WERI-Rb-1 (cell line): ENCODE results near the gene SLC25A28.

Source experiments
- DNase-seq: peaks from one replicate; pipeline ENCODE4 v3.0.0-alpha.2; 2020
- H3K27ac ChIP-seq: fragments of 250-450 bp; sonication (Bioruptor Pico); 2 replicates; pipeline ENCODE4 v1.5.1; 2020; ENCODE audit warnings: mild to moderate bottlenecking, moderate library complexity
- H3K27me3 ChIP-seq: fragments of 250-450 bp; sonication (Bioruptor Pico); 2 replicates; pipeline ENCODE4 v1.5.1; 2021; ENCODE audit warnings: mild to moderate bottlenecking, low read depth, moderate library complexity; ENCODE audit not compliant: insufficient read depth, severe bottlenecking
- H3K36me3 ChIP-seq: fragments of 250-450 bp; sonication (Bioruptor Pico); 2 replicates; pipeline ENCODE4 v1.5.1; 2020; ENCODE audit warnings: mild to moderate bottlenecking, moderate library complexity
- H3K4me3 ChIP-seq: 2 replicates; pipeline ENCODE4 v1.5.1; 2011; ENCODE audit warnings: low read depth, mild to moderate bottlenecking, control low read depth, low read length
- H3K9me3 ChIP-seq: fragments of 250-450 bp; sonication (Bioruptor Pico); 2 replicates; pipeline ENCODE4 v1.5.1; 2021; ENCODE audit warnings: mild to moderate bottlenecking, moderate library complexity; ENCODE audit not compliant: severe bottlenecking
- CTCF ChIP-seq: IDR thresholded peaks from 2 replicates; pipeline ENCODE4 v1.5.1; 2011; ENCODE audit warnings: low read depth, mild to moderate bottlenecking, control low read depth, inconsistent platforms, low read length

SLC25A28 gene

GRCh38 chr10:99652800-99653390 lies 32.7 kb upstream of the SLC25A28 start:
- no peak for TF ChIP-seq CTCF
- Histone ChIP-seq H3K4me3 (no peak overlapping the region), H3K9me3 (no peaks in the 10 kb centered on the region), H3K27me3 (no peaks in the 10 kb centered on the region), H3K36me3 (no peaks in the 10 kb centered on the region), H3K27ac (no peak overlapping the region)
- no peak for DNase-seq

- TF ChIP-seq CTCF: no peak
- DNase-seq: no peak
- Histone ChIP-seq H3K4me3 (no peak overlapping the region), H3K27ac (no peak overlapping the region), H3K27me3 (no peaks in the 10 kb centered on the region), H3K9me3 (peaks cover 11% of the 10 kb centered on the region), H3K36me3 (no peaks in the 10 kb centered on the region)
These were observed 28.5 kb upstream of the SLC25A28 start for GRCh38 chr10:99648717-99649116.

GRCh38 chr10:99647601-99648151 lies 27.4 kb upstream of the SLC25A28 start:
- no peak overlapping the region for H3K27ac ChIP-seq
- no peak for DNase-seq
- no peaks in the 10 kb centered on the region for H3K27me3 ChIP-seq

GRCh38 chr10:99633832-99634231 lies 13.6 kb upstream of the SLC25A28 start:
- no peak for DNase-seq
- Histone ChIP-seq H3K27ac (no peak overlapping the region), H3K36me3 (no peaks in the 10 kb centered on the region), H3K27me3 (no peaks in the 10 kb centered on the region), H3K9me3 (no peaks in the 10 kb centered on the region), H3K4me3 (no peak overlapping the region)
- TF ChIP-seq CTCF: no peak

More at GRCh38 chr10:99647601-99648151, 27.4 kb upstream of the SLC25A28 start:
- H3K9me3 ChIP-seq: peaks cover 11% of the 10 kb centered on the region
- no peak overlapping the region for H3K4me3 ChIP-seq
- TF ChIP-seq CTCF: no peak
- no peaks in the 10 kb centered on the region for H3K36me3 ChIP-seq

GRCh38 chr10:99631496-99631895 lies 11.3 kb upstream of the SLC25A28 start:
- DNase-seq: no peak
- no peaks in the 10 kb centered on the region for H3K9me3 ChIP-seq
- H3K4me3 ChIP-seq: no peak overlapping the region
- no peak overlapping the region for H3K27ac ChIP-seq
- no peaks in the 10 kb centered on the region for H3K27me3 ChIP-seq
- no peaks in the 10 kb centered on the region for H3K36me3 ChIP-seq
- TF ChIP-seq CTCF: no peak

- no peak overlapping the region for H3K27ac ChIP-seq
- H3K27me3 ChIP-seq: no peaks in the 10 kb centered on the region
- H3K4me3 ChIP-seq: no peak overlapping the region
- no peak for DNase-seq
- TF ChIP-seq CTCF: no peak
- H3K36me3 ChIP-seq: no peaks in the 10 kb centered on the region
- H3K9me3 ChIP-seq: no peaks in the 10 kb centered on the region
These were observed 10.8 kb upstream of the SLC25A28 start for GRCh38 chr10:99630991-99631390.
